Vein endothelial cell (primary cell): ENCODE results near the gene ZNF362. TPM values are rescaled to one million over a fixed set of nuclear protein-coding genes. Genes with fewer than 3 reads are reported as not detected.

Source experiments
- small RNA-seq: library from RNA; depleted of rRNA; stranded (forward); fragments of <200 nt; gene quantifications from one replicate; pipeline ENCODE3, GENCODE V24; 2012
- total RNA-seq: library from RNA; depleted of rRNA; stranded (reverse); fragments of >200 nt; gene quantifications from 2 replicates; pipeline ENCODE4 v1.2.3, GENCODE V29; 2012

ZNF362 gene, protein sequence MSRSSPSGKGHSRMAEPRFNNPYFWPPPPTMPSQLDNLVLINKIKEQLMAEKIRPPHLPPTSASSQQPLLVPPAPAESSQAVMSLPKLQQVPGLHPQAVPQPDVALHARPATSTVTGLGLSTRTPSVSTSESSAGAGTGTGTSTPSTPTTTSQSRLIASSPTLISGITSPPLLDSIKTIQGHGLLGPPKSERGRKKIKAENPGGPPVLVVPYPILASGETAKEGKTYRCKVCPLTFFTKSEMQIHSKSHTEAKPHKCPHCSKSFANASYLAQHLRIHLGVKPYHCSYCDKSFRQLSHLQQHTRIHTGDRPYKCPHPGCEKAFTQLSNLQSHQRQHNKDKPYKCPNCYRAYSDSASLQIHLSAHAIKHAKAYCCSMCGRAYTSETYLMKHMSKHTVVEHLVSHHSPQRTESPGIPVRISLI
- total RNA-seq = 17.8 and 26.1 TPM in 2 replicates

DNA sequence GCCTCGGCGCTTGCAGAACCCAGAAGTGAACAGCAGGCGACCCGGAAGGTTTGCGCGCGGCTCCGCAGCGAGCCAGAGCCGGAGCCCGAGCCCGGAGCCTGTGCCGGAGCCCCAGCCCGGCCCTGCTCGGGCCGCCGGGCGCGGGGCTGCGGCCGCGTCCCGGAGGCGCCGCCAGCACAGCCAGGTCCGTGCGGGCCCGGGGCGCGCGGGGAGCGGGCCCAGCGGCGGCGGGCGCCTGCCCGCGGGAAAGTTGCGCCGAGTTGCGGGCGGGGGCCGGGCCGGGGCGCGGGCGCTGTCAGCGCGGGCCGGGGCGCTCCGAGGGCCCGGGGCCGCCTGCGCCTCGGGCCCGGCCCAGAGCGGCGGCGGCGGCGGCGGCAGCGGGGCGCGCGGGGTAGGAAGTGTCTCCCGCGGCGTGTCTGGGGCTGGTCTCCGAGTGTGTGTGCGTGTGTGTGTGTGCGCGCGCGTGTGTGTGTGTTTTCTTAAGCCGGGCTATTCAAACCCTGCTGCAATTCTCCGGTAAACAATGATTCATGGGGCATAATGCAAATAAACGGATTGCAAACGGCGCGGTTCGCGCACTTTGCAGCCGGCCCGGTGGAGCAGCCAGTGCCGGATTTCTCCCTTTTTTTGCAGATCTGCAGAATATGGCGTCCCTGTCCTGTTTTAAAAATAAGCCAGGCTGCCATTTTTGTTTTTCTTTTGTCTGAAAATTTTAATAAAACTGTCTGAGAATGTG lies at the start of gene ZNF362:
ZNF362 (plus strand) TSS at position 22 of the 736 bp plus-strand sequence. CDS start 14,083 bp downstream, outside the sequence.

DNA sequence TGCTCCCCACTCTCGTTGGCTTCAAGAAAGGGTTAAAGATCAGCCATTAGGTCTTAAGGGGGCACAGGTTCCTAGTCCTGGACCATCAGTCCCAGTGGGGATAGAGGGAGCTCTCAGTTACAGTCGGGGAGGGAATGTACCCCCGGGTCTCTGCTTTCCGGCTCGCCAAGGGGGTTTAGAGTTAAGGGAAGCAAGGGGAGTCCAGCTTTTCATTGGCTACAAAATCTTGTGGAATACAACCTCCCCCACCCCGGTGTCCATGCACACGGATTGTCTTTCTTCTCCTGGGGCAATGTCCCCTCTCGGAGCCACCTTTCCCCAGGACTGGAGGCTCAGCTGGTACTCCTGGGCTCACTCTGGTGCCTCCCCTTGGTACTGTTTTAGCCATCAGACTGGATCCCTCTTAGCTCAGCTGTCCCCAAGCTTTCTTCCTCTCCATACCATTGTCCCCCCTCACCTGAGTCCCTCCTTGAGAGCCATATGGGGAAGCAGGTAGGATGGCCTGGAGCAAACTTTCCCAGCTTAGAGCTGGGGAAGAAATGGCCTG lies 64.4 kb downstream of the ZNF362 start, which contains the start of gene A3GALT2:
A3GALT2 (minus strand) TSS at position 480 of the 547 bp plus-strand sequence; CDS start at position 480, 0 bp downstream.

Small RNAs within 50 kb of the gene (small RNA-seq; reads per million reads assigned to genes)
- gene RN7SKP16 = not detected

Other genes starting within 250 kb of the ZNF362 start
- 164 and 212 TPM in 2 replicates for gene AK2, start 219.6 kb upstream of the ZNF362 start, total RNA-seq
- 0.76 and 1.3 TPM in 2 replicates for gene AZIN2, start 175.3 kb upstream of the ZNF362 start, total RNA-seq
- gene TRIM62, start 74.4 kb upstream of the ZNF362 start, total RNA-seq = 4.2 and 4.6 TPM in 2 replicates
- not detected in 2 replicates for gene A3GALT2, start 64.6 kb downstream of the ZNF362 start, total RNA-seq
- 114 and 131 TPM in 2 replicates for gene PHC2, start 174.6 kb downstream of the ZNF362 start, total RNA-seq
- 8.2 and 9.4 TPM in 2 replicates for gene ZSCAN20, start 216.2 kb downstream of the ZNF362 start, total RNA-seq